ENCODE results near the gene HTT-AS. TPM values are rescaled to one million over a fixed set of nuclear protein-coding genes. Genes with fewer than 3 reads are reported as not detected.
A peak's percentile ranks its signal among the peaks of the same experiment; 100 is the strongest.

The HTT-AS gene
- total RNA-seq, 1 experiment from 2014 or later, result not detected

- Mint-ChIP-seq H3K27me3 (ENCODE audit: unreplicated experiment) (no peaks in the 10 kb centered on the region), H3K9me3 (ENCODE audit: low read depth, unreplicated experiment) (no peaks in the 10 kb centered on the region), H3K36me3 (ENCODE audit: insufficient read depth, unreplicated experiment) (peaks cover 10% of the 10 kb centered on the region), H3K4me3 (ENCODE audit: low read depth, unreplicated experiment) (no peak overlapping the region), H3K4me1 (ENCODE audit: low read depth, unreplicated experiment) (peaks cover 9% of the 10 kb centered on the region), H3K27ac (ENCODE audit: unreplicated experiment) (no peak overlapping the region)
- no peak for DNase-seq
- TF ChIP-seq CTCF (IDR thresholded peaks at IDR 0.05; ENCODE audit: unreplicated experiment), result no peak
- CTCF ChIA-PET, result no interaction called here
- intact Hi-C loops (cut with micrococcal nuclease; ENCODE audit: unreplicated experiment), result no loop called here
- no TSS peak for BruUV-seq (replicated peaks)
These were observed 5.4 kb upstream of the HTT-AS start for GRCh38 chr4:3079694-3080123.

GRCh38 chr4:3077796-3078195 is 3.5 kb upstream of the HTT-AS start:
- TF ChIP-seq CTCF (IDR thresholded peaks at IDR 0.05; ENCODE audit: unreplicated experiment), result no peak
- BruUV-seq (replicated peaks), result no TSS peak
- intact Hi-C loops (cut with micrococcal nuclease; ENCODE audit: unreplicated experiment), result no loop called here
- Mint-ChIP-seq H3K27ac (ENCODE audit: unreplicated experiment) (no peak overlapping the region), H3K4me3 (ENCODE audit: low read depth, unreplicated experiment) (no peak overlapping the region), H3K36me3 (ENCODE audit: insufficient read depth, unreplicated experiment) (peaks cover 17% of the 10 kb centered on the region), H3K4me1 (ENCODE audit: low read depth, unreplicated experiment) (peaks cover 9% of the 10 kb centered on the region), H3K27me3 (ENCODE audit: unreplicated experiment) (no peaks in the 10 kb centered on the region), H3K9me3 (ENCODE audit: low read depth, unreplicated experiment) (no peaks in the 10 kb centered on the region)
- DNase-seq, result no peak
- CTCF ChIA-PET, result no interaction called here

- H3K4me1 Mint-ChIP-seq (ENCODE audit: low read depth, unreplicated experiment), result peaks cover 9% of the 10 kb centered on the region
- peak overlapping the region; percentile 44 for H3K27ac Mint-ChIP-seq (ENCODE audit: unreplicated experiment)
- CTCF ChIA-PET, result interaction anchor here (0.6 kb wide), 1 partner anchor 54 kb away, joined by 3 read pairs; no protein-coding TSS in a partner anchor
- H3K27me3 Mint-ChIP-seq (ENCODE audit: unreplicated experiment), result peaks cover under 1% of the 10 kb centered on the region
- no peak for DNase-seq
- no TSS peak for BruUV-seq (replicated peaks)
- intact Hi-C loops (cut with micrococcal nuclease; ENCODE audit: unreplicated experiment), result no loop called here
- TF ChIP-seq CTCF (IDR thresholded peaks at IDR 0.05; ENCODE audit: unreplicated experiment), result no peak
- H3K9me3 Mint-ChIP-seq (ENCODE audit: low read depth, unreplicated experiment), result no peaks in the 10 kb centered on the region
- H3K36me3 Mint-ChIP-seq (ENCODE audit: insufficient read depth, unreplicated experiment), result peaks cover 17% of the 10 kb centered on the region
- H3K4me3 Mint-ChIP-seq (ENCODE audit: low read depth, unreplicated experiment), result peak overlapping the region; percentile 95
These were observed 1.3 kb upstream of the HTT-AS start for GRCh38 chr4:3075652-3075981.

GRCh38 chr4:3074846-3075651 is 711 bp upstream of the HTT-AS start:
- Mint-ChIP-seq H3K36me3 (ENCODE audit: insufficient read depth, unreplicated experiment) (peaks cover 17% of the 10 kb centered on the region), H3K4me1 (ENCODE audit: low read depth, unreplicated experiment) (peaks cover 9% of the 10 kb centered on the region), H3K4me3 (ENCODE audit: low read depth, unreplicated experiment) (peak overlapping the region; percentile 95), H3K27me3 (ENCODE audit: unreplicated experiment) (peaks cover 6% of the 10 kb centered on the region), H3K27ac (ENCODE audit: unreplicated experiment) (peak overlapping the region; percentile 44), H3K9me3 (ENCODE audit: low read depth, unreplicated experiment) (no peaks in the 10 kb centered on the region)
- TF ChIP-seq CTCF (IDR thresholded peaks at IDR 0.05; ENCODE audit: unreplicated experiment), result no peak
- CTCF ChIA-PET, result interaction anchor here (0.6 kb wide), 2 partner anchors 53 to 317 kb away, joined by 3 to 6 read pairs; no protein-coding TSS in a partner anchor
- peak; percentile 43 for DNase-seq
- BruUV-seq (replicated peaks), result no TSS peak
- intact Hi-C loops (cut with micrococcal nuclease; ENCODE audit: unreplicated experiment), result no loop called here
